Stomach (tissue), 4 donors: ENCODE measurements around the gene EBF3.

ENCODE experiments used
- EP300 ChIP-seq: sonication (generic); formaldehyde crosslinking; IDR thresholded peaks from one replicate; pipeline ENCODE4 v1.6.1; 2017; ENCODE audit warnings: antibody characterized with exemption
- POLR2A ChIP-seq, 4 donors: fragments of 450-650 bp; IDR thresholded peaks; one replicate each; pipeline ENCODE4 v1.6.1; 2016; ENCODE audit warnings: antibody characterized with exemption in 4 of 4, control low read depth in 2 of 4, mild to moderate bottlenecking in 1 of 4, moderate library complexity in 1 of 4

GRCh38 chr10:129938460-129938859, 25.6 kb downstream of the EBF3 start:
- TF ChIP-seq EP300 = no peak
- TF ChIP-seq POLR2A (IDR thresholded peaks at IDR 0.05) = no peak
